CD4-positive, alpha-beta T cell treated with Interleukin-17A for 4 hours (primary cell): Measurements from ENCODE around the gene BRI3.
"Not testable (repeated sequence)": the region's sequence is repeated elsewhere in the genome, so short reads cannot be mapped to it uniquely, and the experiment has no call there.

Experiments used
- DNase-seq: peaks from one replicate; pipeline ENCODE4 v3.0.0-alpha.2; 2020; ENCODE audit warnings: mixed read lengths

The BRI3 gene

GRCh38 chr7:98315994-98316527, 34.6 kb downstream of the BRI3 start:
- DNase-seq = not testable (repeated sequence)

DNA sequence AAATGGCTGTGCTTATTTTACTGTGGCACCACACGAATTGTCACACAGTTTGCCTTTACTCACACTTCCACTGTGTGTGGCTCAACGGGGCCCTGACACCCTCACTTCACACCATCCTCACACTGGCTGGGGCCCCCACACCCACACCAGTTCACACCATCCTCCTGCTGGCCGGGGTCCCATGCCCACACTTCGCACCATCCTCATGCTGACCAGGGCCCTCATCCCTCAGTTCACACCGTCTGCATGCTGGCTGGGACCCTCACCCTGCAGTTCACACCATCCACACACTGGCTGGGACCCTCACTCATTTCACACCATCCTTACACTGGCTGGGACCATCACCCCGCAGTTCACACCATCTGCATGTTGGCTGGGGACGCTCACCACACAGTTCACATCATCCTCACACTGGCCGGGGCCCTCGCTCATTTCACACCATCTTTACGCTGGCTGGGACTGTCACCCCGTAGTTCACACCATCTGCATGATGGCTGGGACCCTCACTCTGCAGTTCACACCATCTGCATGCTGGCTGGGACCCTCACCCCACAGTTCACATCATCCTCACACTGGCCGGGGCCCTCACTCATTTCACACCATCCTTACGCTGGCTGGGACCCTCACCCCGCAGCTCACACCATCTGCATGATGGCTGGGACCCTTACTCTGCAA, 36.0 kb downstream of the BRI3 start:
- DNase-seq = no peak

GRCh38 chr7:98319176-98319575, 37.7 kb downstream of the BRI3 start:
- DNase-seq = no peak

DNA sequence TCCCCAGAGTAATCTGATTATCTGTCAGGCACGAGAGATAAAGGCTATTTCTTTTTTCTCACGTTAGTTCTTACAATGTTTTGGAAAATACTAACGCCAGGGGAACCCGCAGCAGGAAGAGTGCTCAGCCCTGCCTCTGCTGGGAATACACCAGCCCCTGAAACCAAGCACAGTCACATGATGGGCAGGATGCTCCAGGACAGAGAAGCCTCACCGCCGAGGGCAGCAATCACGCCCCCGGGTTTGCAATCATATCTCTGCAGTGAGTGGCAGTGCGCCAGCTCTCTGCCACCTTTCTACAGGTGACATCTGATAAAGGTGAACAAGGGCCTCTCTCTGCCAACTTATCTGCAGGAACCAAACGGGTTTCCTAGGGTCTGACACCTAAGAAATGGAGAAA, 39.8 kb downstream of the BRI3 start:
- DNase-seq = no peak

GRCh38 chr7:98322331-98323270, 41.1 kb downstream of the BRI3 start:
- DNase-seq = no peak

DNA sequence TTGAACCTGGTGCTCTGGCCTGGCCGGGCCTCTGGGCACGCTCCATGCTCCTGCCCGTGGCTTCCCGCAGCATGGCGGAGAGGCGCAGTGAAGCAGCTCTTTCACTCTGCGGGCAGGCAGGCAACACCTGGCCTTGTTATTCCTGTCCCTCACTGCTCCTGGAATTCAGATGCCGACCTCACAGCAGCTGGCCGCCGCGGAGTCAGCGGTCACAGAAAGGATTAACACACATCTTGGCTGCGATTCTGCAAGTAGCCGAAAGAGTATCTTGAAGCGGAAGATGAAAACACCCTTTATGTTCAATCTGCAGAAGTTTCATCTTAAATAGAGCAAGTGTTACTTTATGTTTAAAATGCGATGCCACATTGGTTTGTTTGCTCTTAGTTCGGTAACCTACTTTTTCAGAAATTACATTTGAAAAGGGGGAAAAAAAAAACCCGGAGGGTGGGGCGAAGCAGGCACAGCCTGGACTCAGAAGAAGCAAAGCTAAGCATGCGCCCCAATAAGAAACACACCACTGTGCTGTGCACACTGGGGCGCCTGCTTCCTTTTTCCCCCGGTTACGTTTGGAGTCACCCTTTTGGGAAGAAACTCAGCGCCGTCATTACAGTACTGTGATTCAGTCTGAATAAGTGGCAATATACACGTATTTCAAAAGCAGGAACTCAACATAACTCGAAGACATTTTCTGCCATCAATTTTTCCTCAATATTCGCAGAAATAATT, 42.3 kb downstream of the BRI3 start:
- no peak for DNase-seq

DNA sequence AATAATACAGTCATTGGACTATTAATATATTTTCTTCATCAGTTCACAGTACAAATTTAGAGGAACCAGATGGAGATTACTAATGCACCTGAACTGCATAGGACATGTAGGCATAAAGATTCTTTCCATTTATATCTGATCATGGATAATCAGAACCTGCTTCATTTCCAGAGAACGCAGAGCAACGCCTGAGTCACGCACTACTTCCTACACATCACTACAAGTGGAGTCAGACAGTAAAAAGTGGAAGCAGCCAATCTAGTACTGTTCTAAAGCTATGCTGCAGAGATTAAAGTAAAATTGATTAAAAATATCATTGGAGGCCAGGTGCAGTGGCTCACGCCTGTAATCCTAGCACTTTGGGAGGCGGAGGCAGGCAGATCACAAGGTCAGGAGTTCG, 43.3 kb downstream of the BRI3 start:
- DNase-seq = no peak

DNA sequence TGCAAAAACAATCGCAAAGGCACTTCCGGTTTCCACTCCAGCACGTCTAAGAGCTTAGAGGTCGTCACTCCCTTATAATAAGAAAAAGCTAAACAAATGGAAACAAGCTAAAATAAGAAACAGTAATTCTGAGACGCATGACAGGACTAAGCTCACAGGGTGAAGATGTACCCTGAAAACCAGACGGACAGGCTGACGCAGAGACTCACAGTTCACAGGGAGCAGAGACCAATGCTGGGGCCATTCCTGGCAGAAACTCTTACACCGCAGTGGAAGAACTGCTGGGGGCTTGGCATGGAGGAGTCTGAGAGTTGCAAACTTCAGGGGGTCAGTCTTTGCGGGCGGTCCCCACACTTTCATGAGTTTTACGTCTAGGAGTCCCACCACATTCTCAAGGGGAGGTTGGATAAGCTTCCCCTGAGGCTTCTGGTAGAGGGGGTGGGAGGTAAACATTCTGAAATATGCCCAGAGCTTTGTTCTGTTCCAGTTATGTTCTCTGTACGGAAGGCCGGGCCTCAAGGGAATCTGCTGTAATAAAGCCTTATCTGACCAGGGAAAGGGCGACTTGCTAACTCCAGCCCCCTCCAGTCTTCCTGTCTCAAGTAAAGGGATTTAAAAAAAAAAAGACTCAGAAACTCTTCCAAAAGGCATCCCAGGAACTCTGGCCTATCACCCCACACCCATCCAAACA, 47.8 kb downstream of the BRI3 start:
- no peak for DNase-seq

- no peak for DNase-seq
Measured at GRCh38 chr7:98329791-98330373, 48.4 kb downstream of the BRI3 start.

- no peak for DNase-seq
Measured at GRCh38 chr7:98330926-98331529, 49.5 kb downstream of the BRI3 start.

DNA sequence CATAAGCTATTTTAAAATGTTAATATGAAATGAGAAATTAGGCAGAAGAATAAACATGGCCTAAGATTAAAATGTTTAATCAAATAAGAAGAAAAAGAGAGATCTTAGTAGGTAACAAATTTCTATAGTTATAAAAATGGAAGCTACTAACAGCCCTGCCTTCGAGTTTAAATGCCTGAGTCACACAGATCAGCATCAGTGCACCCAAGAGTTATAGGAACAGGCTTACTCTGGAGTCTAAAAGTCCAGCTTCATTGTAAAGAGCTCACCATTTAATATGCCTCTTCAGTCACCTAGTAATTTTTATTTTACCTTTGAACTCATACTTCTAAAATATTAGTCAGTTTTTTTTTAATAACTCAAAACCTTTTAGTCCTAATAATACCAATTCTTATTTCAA, 52.6 kb downstream of the BRI3 start:
- DNase-seq = no peak

- no peak for DNase-seq
Measured at GRCh38 chr7:98335411-98335977, 54.0 kb downstream of the BRI3 start.

- no peak for DNase-seq
Measured at GRCh38 chr7:98338441-98338840, 57.0 kb downstream of the BRI3 start.

- DNase-seq = no peak
Measured at GRCh38 chr7:98339043-98339442, 57.6 kb downstream of the BRI3 start.

DNA sequence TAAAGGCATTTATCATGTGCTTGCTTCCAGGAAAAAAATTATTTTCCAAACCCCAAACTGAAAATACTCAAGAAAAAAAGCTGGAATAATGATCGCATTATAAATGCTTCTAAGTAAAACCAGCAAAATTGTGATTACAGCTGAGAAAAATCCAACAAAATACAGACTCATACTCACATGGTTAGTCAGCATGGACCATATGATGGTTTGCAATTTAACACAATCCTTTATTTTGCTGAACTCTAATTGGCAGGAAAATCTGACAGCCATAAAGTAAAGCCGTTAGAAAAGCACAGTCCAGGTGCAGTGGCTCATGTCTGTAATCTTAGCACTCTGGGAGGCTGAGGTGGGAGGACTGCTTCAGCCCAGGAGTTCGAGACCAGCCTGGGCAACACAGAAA, 59.6 kb downstream of the BRI3 start:
- no peak for DNase-seq
